Measurements from ENCODE around the gene MTHFD2. TPM values are rescaled to one million over a fixed set of nuclear protein-coding genes. Genes with fewer than 3 reads are reported as not detected.

Gene MTHFD2
- total and polyA plus RNA-seq, 2 donors (not counting 3 experiments of a cell fraction or from before 2014, with no cell fraction given), result 25.6 to 83.2 TPM

DNA sequence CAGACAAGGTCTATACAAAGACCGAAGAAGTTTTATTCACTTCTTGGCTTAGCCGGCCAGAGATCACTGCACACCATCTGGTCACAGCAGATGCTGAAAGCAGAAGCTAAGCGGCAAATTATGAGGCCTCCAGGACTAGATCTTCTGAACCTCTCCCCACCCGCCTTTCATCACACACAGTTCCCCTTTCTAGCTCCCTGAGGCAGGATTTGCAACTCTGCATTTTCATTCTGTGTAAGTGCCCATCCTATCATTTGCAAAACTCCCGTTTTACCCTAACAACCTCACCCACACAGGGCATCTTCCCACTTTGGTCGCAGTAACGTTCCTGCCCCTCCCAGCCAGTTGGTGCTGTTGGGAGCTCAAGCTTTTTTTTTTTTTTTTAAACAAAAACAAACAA, 16.7 kb upstream of the MTHFD2 start:
- Histone ChIP-seq H2AFZ (ENCODE audit: low read depth, low read length) (no peak overlapping the region), H3K9me1 (replicated peaks; ENCODE audit: control insufficient read depth, extremely low read depth, insufficient read depth, low read length) (no peaks in the 10 kb centered on the region), H4K20me1 (replicated peaks; ENCODE audit: control insufficient read depth, extremely low read depth, insufficient read depth, low read length) (peaks cover under 1% of the 10 kb centered on the region), H3K27me3 (ENCODE audit: control insufficient read depth in 2 of 2, insufficient read depth in 2 of 2, low read length in 2 of 2) (peaks cover 0 to 4% of the 10 kb centered on the region in 2 experiments), H3K9me3 (replicated peaks; ENCODE audit: control insufficient read depth, insufficient read depth, low read length) (no peaks in the 10 kb centered on the region), H3K4me3 (replicated peaks in 1 of 3; ENCODE audit: insufficient read depth in 1 of 3, low read depth in 1 of 3, low read length in 3 of 3) (no peak overlapping the region), H3K36me3 (ENCODE audit: control insufficient read depth in 2 of 2, extremely low read depth in 1 of 2, insufficient read depth in 2 of 2, low read length in 2 of 2) (no peaks in the 10 kb centered on the region), H3K4me1 (ENCODE audit: control insufficient read depth, extremely low read depth, insufficient read depth, low read length) (peaks cover 7% of the 10 kb centered on the region), H3K4me2 (ENCODE audit: insufficient read depth, low read length) (no peak overlapping the region), H3K9ac (replicated peaks; ENCODE audit: extremely low read depth, insufficient read depth, low read length) (no peak overlapping the region), H3K79me2 (ENCODE audit: control insufficient read depth, insufficient read depth, low read length) (peaks cover 17% of the 10 kb centered on the region), H3K27ac (ENCODE audit: insufficient read depth, low read depth, low read length) (no peak overlapping the region)
- dilution Hi-C loops (cut with MboI; ENCODE audit: extremely low pct_ligation_motif_present, low sequenced_read_pairs) (no loop called here), intact Hi-C loops (cut with micrococcal nuclease) (no loop called here)
- CTCF ChIA-PET, result interaction anchor here (1.4 kb wide), 1 partner anchor 37 kb away, joined by 3 read pairs; no protein-coding TSS in a partner anchor
- no TSS peak for BruUV-seq (replicated peaks)
- POLR2A ChIA-PET, result interaction anchor here (0.5 kb wide), 1 partner anchor 32 kb away, joined by 4 read pairs; no protein-coding TSS in a partner anchor
- no peak for FAIRE-seq
- TF ChIP-seq, protein P1, sequence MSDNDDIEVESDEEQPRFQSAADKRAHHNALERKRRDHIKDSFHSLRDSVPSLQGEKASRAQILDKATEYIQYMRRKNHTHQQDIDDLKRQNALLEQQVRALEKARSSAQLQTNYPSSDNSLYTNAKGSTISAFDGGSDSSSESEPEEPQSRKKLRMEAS (IDR thresholded peaks at IDR 0.05; ENCODE audit: insufficient read depth, insufficient read length), result no peak
- no peak for TF ChIP-seq POLR2A (IDR thresholded peaks at IDR 0.05; ENCODE audit: low read depth, low read length)
- TF ChIP-seq, protein P2, sequence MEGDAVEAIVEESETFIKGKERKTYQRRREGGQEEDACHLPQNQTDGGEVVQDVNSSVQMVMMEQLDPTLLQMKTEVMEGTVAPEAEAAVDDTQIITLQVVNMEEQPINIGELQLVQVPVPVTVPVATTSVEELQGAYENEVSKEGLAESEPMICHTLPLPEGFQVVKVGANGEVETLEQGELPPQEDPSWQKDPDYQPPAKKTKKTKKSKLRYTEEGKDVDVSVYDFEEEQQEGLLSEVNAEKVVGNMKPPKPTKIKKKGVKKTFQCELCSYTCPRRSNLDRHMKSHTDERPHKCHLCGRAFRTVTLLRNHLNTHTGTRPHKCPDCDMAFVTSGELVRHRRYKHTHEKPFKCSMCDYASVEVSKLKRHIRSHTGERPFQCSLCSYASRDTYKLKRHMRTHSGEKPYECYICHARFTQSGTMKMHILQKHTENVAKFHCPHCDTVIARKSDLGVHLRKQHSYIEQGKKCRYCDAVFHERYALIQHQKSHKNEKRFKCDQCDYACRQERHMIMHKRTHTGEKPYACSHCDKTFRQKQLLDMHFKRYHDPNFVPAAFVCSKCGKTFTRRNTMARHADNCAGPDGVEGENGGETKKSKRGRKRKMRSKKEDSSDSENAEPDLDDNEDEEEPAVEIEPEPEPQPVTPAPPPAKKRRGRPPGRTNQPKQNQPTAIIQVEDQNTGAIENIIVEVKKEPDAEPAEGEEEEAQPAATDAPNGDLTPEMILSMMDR (IDR thresholded peaks at IDR 0.05; ENCODE audit: extremely low read depth in 1 of 2, insufficient read depth in 1 of 2, low read depth in 1 of 2, low read length in 2 of 2), result no peak
- no peak for TF ChIP-seq JUN (IDR thresholded peaks at IDR 0.05; ENCODE audit: borderline replicate concordance, insufficient read depth, insufficient read length, low read depth)
- no peak for TF ChIP-seq GATA2 (IDR thresholded peaks at IDR 0.05; ENCODE audit: insufficient read depth, insufficient read length, low read depth, low read length)
- no peak for TF ChIP-seq POLR2AphosphoS5 (IDR thresholded peaks at IDR 0.05; ENCODE audit: insufficient read depth, low read depth, low read length)
- TF ChIP-seq FOS (IDR thresholded peaks at IDR 0.05; ENCODE audit: borderline replicate concordance, insufficient read depth, low read length), result no peak
- no peak for TF ChIP-seq MYC (IDR thresholded peaks at IDR 0.05; ENCODE audit: low read depth, low read length)
- no peak for TF ChIP-seq EZH2 (IDR thresholded peaks at IDR 0.05; ENCODE audit: borderline replicate concordance, low read depth, low read length, severe bottlenecking)
- no peak for DNase-seq (ENCODE audit: low read depth, low spot score)

Measured in endothelial cell of umbilical vein (primary cell).